Epithelial cell of proximal tubule (primary cell): ENCODE measurements around the gene MAP3K9. TPM values are rescaled to one million over a fixed set of nuclear protein-coding genes. Genes with fewer than 3 reads are reported as not detected.

Source experiments
- DNase-seq: peaks from one replicate; pipeline ENCODE4 v3.0.0-alpha.2; 2011; ENCODE audit warnings: low read depth
- H3K4me3 ChIP-seq: 2 replicates; pipeline ENCODE4 v1.5.1; 2011; ENCODE audit warnings: low read depth, mild to moderate bottlenecking, low read length
- total RNA-seq: library from RNA; depleted of rRNA; stranded (reverse); fragments of >200 nt; gene quantifications from 2 replicates; pipeline ENCODE4 v1.2.3, GENCODE V29; 2015
- TF ChIP-seq, protein P1 (sequence below): conservative IDR thresholded peaks from 2 replicates; pipeline ENCODE4 v1.5.1; 2012; ENCODE audit warnings: low read depth, mild to moderate bottlenecking, low read length

Gene MAP3K9
- total RNA-seq, 1 donor from 2014 or later, result 16.7 TPM

DNA sequence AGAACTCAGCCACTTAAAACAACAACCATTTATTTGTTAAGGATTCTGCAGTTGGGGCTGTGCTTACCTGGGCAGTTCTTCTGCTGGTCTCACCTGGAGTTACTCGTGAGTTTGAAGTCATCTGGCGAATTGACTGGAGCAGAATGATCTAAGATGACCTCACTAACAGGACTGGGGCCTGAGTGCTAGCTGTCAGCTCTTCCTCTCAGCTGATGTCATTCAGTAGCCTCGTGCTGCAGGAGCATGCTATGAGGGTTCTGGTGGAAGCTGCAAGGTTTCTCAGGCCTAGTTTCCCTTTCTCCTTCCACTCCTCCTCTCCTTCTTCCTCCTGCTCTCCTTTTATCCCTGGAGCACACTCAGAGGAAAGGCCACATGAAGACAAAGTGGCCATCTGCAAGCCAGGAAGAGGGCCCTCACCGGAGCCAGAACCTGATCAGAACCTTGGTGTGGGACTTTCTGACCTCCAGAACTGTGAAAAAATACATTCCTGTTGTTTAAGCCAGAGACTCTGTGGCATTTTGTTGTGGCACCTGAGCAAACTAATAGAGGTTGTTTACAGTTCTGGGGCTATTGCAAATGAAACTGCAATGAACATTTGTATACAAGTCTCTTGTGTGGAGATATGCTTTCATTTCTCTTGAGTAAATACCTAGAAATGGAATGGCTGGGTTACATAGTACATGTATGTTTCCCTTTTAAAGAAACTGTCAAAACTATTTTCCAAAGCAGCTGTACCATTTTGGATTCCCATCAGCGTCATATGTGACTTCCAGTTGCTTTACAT is 21.9 kb upstream of the MAP3K9 start:
- TF ChIP-seq, protein P1, sequence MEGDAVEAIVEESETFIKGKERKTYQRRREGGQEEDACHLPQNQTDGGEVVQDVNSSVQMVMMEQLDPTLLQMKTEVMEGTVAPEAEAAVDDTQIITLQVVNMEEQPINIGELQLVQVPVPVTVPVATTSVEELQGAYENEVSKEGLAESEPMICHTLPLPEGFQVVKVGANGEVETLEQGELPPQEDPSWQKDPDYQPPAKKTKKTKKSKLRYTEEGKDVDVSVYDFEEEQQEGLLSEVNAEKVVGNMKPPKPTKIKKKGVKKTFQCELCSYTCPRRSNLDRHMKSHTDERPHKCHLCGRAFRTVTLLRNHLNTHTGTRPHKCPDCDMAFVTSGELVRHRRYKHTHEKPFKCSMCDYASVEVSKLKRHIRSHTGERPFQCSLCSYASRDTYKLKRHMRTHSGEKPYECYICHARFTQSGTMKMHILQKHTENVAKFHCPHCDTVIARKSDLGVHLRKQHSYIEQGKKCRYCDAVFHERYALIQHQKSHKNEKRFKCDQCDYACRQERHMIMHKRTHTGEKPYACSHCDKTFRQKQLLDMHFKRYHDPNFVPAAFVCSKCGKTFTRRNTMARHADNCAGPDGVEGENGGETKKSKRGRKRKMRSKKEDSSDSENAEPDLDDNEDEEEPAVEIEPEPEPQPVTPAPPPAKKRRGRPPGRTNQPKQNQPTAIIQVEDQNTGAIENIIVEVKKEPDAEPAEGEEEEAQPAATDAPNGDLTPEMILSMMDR, result no peak
- no peak for DNase-seq
- H3K4me3 ChIP-seq, result no peak overlapping the region

DNA sequence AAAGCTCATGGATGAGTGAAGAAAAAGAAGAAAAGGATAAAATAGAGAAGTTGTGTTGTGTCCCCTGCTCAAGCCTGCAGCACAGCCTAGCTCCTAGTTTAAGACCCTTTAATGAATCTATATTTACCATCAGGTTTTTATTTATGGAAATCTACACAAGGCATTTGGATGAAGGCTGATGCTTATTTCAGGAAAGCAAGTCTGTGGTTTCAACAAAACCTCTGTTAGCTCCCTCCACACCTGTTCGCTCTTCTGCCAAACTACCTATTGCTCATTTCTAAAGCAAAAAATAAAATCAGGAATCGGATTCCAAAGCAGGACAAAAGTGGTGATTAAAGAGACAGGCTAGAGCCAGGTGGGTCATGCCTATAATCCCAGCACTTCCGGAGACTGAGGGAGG is 18.9 kb upstream of the MAP3K9 start:
- no peak for DNase-seq
- TF ChIP-seq, protein P1, result no peak
- H3K4me3 ChIP-seq, result no peak overlapping the region

- TF ChIP-seq, protein P1, result no peak
- no peak for DNase-seq
- no peak overlapping the region for H3K4me3 ChIP-seq
These were observed 18.4 kb upstream of the MAP3K9 start for GRCh38 chr14:70827752-70828151.

DNA sequence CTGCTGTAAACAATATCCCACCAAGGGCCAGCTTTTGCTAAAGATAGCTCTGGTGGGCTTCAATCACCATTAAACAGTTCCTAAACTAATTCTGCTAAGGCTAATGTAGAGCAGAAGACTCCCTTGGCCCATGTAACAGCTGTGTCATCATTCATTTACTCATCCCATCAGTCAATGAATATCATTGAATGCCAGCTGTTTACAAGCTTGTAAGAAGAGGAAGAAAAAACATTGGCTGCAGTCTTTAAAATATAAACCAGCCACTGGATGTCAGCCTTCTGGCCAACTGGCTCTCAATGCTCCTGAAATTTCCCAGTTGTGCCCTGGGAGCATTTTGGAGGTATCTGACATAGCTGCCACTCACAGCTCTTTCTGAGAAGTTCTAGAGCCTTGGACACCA is 18.0 kb upstream of the MAP3K9 start:
- TF ChIP-seq, protein P1, result peak; percentile 31
- no peak for DNase-seq
- H3K4me3 ChIP-seq, result no peak overlapping the region

- DNase-seq, result no peak
- no peak overlapping the region for H3K4me3 ChIP-seq
- TF ChIP-seq, protein P1, result no peak
These were observed 14.0 kb upstream of the MAP3K9 start for GRCh38 chr14:70823281-70823680.

DNA sequence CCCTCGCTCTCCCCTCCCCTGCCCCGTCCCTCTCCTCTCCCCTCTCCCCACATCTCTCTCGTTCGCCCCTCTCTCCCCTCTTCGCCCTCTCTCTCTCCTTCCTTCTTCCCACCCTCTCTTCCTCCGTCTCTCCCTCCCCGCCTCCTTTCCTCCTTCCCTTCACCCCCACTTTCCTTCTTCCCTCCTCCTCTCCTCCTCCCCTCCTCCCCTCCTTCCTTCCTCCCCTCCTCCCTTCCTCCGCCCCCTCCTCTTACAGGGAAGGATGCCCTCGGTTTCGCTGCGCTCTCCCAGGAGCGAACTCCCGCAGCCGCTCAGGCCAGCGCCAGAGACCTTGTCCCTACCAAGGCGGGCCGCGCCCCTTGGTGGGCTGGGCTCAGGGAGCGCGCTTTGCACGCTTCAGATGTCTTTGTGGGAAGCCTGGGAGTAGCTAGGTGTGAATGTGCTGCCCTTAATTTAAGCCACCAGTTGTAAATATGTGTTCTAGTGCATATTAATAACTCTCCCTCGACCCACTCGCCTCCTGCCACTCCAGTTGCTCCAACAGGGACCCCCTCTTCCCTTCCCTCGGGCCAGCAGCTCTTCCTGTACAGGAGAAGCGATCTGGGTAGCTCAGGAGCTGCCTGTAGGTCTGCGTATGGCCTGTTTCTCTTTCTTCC is 13.3 kb upstream of the MAP3K9 start:
- peak overlapping the region; percentile 71 for H3K4me3 ChIP-seq
- TF ChIP-seq, protein P1, result no peak
- no peak for DNase-seq
